GM21786 (cell line): ENCODE measurements around the gene TSC2.
"Not testable (repeated sequence)": the region's sequence is repeated elsewhere in the genome, so short reads cannot be mapped to it uniquely, and the experiment has no call there.

Experiments used
- ATAC-seq: cut with Tn5 transposase; IDR thresholded peaks from one replicate; pipeline ENCODE4 v1.9.1; 2021; ENCODE audit not compliant: unreplicated experiment

TSC2 gene

DNA sequence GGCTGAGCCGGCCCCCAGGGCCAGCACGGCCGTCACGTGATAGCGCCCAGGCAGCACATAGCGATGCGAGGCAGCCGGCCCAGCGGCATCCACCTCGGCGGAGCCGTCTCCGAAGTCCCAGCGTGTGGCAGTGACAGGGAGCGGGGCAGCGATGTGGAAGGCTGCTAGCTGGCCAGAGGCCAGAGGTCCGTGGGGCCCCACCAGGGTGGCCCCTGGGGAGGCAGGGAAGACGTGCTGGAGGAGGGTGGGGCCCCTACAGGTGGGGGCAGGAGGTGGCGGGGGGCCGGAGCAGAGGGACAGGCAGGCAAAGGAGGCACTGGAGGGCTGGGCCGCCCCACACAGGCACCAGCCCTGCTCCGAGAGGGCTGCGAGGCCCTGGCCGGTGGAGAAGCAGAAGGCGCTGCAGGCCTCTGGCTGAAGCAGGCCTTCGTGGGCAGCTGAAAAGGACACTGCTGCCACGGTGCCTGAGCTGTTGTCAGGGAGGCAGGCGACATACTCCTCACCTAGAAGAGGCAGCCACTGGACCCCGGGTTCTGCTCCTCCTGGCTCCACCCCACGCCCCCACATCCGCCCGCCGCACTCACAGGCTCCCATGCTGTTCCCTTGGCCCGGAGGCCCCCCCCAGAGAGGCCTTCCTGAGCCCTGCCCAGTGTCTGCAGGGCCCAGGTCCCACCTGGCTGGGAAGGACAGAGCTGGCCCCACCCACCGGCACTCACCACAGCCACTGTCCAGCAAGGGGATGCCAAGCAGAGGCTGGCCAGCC is 70.4 kb downstream of the TSC2 start:
- not testable (repeated sequence) for ATAC-seq

DNA sequence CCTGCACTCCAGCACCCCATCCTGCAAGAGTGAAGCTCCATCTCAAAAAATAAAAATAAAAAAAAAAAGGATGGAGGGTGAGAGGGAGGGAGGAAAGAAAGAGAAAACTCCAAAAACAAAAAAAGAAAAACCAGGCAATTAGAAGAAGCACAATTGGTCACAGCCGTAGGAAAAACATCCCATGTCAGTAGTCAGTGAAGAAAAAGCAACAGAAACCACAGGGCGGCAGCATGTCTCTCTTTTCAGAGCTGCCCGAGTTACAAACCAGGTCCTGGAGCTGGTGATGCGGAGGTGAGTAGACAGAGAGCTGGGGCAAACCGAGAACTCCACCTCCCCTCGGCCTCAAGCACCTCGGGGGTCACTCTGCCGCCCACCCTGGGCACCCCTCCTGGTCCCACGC is 73.5 kb downstream of the TSC2 start:
- ATAC-seq = not testable (repeated sequence)

DNA sequence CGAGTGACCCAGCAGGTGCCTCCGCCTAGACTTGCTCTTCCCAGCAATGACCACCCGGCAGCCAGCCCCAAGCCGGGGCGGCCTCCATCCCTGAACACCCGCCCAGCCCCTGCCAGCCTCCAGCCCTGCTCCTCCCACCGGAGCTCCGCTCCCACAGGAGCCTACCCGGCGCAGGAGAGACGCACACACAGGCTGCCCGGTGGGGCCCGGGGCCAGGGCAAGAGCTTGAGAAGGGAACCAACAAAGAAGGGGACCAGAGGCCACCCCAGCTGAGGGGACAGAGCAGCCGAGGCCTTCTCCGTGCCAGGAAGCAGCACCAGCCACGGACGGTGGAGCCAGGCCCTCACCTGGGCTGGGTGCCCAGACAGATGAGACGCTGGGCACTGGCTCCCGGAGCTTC is 74.1 kb downstream of the TSC2 start:
- no peak for ATAC-seq

DNA sequence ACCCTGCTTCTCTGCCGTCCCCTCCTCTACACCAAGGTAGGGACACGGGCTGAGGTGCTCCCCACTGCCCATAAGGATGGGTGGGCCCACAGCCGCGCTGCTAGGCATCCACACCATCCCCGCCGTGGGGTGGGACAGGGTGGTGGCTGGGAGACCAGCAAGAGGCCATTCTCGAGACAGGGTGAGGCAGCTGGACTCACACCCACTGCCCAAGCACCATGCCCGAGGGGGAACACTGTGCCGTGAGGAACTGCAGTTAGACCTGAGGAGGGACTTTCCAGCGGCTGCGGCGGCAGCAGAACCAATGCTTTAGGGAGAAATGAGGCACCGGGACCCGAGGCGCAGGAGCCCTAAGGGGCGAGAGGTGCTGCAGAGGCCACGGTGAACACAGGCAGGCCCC is 74.6 kb downstream of the TSC2 start:
- no peak for ATAC-seq

DNA sequence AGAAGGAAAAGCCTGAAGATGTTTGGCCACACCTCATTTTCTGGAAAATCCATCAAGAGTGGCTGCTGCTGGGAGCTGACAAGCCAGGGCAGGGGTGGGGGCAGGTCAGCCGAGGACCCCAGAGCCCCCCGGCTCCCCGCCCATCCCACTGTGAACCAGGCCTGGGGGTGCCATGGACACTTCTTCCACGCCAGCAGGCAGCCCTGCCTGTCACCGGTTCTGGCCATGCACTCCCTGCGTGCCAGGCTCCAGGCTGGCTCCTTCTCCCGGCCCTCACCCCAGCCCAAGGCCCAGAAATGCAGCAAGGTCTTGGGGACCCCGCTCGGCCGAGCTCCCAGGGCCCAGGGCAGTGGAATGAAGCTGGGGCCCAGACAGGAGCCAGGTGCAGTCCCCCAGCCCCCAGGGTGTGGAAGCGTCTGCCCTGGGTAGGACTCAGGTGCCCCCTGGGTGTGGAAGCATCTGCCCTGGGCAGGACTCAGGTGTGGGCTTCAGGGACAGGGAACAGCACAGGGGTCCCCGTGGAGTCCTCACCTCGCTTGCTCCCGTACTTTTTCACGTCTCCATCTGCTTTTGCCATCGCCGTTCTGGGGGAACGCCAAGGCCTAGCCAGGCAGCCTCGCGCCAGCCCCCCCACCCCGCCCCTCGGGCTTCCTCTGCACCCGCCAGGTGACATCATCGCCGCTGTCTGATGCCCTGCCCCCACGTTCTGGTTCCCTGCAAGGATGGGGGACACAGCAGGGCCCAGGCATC is 75.3 kb downstream of the TSC2 start:
- not testable (repeated sequence) for ATAC-seq

DNA sequence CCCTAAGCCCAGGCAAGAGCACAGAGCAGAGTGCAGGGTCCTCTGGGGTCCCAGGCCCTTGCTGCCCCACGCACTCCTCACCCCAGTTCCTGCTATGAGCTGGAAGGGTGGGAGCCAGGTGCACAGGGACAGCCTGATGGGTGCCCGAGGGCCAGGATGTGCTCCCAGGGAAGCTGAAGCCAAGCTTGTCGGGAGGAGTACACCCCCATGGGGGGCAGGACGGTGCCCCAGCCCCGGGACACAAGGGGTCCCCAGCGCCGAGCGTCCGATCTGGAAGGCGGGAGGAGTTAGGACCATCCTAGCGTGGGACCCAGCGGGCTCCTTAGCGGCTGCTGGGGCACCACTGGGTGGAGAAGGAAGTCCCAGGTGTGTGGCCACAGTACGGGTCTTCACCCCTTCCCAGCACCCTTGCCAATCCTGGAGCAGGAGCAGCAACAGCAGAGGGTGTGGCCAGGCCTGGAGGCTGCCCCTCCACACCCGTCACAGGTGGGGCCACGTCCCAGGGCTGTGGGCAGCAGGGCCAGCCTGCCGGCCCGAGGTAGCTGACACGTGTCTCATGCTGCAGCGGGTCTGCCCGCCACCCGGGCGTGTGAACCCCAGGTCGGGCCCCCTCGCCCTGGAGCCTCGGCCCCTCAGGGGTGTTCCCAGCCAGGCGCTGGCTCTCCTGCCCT is 76.1 kb downstream of the TSC2 start:
- ATAC-seq = not testable (repeated sequence)

DNA sequence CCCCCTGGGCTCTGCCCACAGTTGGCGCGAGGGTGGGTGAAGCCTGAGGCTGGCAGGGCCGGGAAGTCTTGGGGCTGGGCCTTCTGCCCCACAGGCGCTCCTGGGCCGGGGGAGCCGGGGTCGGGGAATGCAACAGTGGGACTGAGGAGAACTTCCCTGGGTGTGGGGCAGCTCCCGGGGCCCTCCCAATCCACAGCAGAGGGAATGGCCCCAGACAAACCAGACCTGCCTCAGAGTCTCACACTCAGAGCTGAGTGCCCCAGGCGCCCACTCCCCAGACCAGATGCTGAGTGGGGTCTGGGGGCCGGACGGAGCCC is 76.5 kb downstream of the TSC2 start:
- not testable (repeated sequence) for ATAC-seq

DNA sequence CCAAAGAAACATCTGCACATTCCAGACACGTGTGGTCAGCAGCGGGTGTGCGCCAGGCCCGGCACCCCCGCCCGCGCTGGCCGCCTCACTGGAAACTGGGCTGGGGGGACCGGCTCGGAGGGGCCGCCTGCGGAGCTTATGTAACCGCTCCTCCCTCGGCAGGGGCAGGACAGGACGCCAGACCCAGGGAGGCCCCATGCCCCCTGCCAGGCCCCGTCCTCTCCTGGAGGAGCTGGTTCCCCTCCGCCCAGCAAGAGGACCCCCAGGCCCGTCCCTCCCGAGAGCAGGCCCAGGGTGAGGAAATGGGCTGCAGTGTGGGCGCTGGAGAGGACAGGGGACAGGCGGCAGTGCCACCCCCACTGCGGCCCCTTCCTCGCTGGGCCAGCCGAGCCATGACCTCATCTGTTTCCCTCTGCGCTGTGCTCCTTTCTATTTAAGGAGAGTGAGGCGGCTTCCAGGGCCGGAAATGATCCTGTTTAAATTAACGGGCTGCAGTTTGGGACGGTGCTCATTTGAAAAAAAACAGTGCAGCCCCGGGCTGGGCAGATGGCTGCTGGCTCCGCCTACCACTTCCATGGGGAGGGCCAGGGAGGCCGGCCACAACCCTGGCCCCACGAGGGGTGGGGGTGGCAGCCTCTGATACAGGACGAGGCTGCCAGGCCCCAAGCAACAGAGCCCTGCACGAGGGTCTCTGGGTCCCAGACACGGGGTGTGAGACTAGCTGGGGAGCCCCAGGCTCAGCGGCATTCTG is 77.1 kb downstream of the TSC2 start:
- not testable (repeated sequence) for ATAC-seq

DNA sequence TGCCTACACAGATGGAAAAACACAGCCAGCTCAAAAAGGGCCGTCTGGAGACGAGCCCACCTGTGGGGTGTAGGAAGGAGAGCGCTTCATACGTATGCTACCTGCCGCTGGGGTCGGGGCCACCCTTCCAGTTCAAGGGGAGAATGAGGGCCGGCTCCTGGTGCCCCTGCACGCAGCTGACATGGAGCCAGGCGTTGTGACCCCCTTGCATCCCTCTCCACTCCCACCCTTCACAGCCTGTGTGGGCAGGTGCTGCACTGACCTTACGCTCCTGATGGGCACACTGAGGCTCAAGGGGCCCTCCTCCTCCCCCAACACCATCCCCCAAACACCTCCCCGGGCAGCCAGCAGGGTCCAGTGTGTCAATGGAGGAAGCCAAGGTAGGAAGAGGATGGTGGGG is 77.8 kb downstream of the TSC2 start:
- not testable (repeated sequence) for ATAC-seq

DNA sequence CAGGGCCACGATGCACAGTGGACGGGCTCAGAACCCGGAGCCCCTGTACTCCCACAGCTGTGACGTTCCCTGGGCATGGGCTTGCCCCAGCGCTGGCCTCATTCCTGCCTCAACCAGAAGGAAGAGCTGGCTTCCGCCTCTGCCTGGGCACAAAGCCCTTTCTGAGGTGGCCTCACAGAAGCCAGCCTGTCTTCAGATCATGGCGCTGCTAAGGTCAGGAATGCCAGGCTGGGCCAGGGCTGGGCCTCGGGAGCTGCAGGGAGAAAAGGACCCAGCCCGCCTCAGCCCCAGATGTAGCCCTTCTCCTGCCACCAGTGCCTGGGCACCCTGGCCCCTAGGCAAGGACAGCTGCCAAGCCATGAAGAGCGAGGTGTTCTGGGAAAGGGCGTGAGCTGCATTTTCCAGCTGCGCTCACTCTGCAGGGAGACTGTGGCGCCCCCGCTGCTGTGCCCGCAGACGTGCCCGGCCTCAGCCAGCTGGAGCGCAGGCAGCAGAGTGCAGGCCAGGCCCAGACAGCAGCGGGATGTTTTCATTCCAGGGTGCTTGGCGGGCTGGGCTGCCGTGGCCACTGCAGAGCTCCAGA is 78.5 kb downstream of the TSC2 start:
- not testable (repeated sequence) for ATAC-seq

DNA sequence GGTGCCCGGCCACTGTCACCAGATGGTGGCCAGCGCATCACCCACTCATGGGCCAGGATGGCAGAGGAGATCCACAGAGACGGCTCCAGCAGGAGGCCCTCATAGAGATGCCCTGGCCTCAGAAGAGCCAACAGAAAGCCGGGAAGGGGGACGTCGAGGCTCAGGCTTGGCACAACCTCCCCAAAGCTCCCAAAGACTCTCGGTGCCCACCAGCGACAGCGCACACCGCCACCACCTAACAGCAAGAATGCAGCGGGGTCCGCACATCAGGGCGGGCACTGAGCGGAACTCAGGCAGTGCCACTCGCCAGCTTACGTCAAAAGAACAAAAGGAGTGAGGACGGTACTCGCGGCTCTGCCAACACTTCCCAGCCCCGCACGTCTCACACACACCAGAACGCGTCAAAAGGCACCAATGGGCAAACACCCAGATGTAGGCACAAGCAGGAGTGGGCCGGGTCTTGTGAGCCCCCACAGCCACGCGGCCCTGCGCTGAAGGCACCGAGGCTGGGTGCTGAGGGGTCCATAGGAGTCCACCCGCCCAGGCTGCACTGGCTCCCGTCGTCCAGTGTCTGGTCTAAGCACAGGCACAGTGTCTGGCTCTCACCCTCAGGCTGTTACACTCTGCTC is 79.3 kb downstream of the TSC2 start:
- not testable (repeated sequence) for ATAC-seq

DNA sequence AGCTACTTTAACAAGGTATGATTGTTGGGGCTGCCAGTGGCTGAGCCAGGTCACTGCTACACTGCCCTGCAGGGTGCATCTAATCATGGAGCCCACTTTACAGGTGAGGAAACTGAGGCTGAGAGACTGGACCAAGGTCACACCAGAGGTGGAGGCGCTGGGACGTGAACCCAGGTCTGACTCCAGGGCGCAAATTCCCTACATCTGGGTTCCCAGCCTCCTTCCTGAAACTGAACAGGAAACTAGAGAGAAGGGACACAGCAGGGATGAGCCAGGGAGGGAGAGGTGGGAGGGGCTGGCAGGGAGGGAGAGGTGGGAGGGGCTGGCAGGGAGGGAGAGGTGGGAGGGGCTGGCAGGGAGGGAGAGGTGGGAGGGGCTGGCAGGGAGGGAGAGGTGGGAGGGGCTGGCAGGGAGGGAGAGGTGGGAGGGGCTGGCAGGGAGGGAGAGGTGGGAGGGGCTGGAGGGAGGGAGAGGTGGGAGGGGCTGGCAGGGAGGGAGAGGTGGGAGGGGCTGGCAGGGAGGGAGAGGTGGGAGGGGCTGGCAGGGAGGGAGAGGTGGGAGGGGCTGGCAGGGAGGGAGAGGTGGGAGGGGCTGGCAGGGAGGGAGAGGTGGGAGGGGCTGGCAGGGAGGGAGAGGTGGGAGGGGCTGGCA is 80.0 kb downstream of the TSC2 start:
- not testable (repeated sequence) for ATAC-seq

DNA sequence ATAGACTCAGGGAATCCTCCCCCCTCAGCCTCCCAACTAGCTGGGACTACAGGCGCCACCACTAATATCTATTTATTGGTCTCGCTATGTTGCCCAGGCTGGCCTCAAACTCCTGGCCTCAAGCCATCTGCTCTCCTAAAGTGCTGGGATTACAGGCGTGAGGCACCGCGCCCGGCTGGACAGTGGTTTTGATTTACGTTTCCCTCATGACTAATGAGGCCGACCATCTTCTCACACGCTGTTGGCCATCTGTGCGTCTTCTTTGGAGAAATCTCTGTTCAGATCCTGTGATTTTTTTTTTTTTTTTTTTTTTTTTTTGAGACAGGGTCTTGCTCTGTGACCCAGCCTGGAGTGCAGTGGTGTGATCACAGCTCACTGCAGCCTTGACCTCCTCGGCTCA is 81.5 kb downstream of the TSC2 start:
- not testable (repeated sequence) for ATAC-seq

DNA sequence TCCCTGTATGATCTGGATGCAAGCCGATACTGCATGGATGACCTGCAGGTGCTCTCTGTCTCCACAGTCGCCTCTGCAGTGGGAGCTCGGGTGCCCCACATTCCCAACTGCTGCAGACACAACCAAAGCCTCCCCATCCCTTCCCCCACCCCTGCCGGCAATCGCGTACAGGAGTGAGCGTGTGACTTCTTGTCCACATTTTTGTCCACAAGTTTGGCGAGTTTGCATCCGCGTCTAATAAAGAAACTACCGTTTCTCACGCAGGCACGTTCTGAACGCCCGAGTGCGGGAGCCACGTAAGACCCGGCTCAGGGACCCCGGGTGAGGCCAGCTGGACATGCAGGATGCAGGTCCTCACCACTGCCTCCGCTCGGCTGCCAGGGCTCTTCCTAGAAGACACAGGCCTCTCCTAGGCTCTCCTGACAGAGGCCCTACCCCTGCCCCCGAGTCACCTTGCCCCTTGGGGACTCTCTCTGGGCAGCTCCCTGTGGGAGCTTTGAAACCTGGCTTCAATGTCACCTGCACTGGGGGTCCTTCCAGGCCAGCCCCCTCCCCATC is 82.2 kb downstream of the TSC2 start:
- ATAC-seq = not testable (repeated sequence)

DNA sequence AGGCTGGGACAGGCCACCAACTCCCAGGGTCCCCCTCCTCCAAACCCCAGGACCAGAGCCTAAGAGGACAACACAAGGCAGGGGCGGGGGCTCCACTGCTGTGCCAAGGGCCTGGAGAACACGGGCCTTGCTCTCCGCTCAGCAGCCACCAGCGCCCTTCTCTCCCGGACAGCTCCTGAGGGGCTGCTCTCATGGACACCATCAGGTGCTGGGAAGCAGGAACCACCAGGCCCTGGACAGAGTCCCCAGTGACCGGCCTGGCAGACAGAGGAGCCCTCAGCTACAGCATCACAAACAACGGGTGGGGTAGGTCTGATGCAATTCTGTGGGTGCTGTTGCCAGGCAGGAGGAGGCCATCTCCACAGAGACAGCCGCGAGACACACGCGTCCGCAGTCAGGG is 86.0 kb downstream of the TSC2 start:
- not testable (repeated sequence) for ATAC-seq

DNA sequence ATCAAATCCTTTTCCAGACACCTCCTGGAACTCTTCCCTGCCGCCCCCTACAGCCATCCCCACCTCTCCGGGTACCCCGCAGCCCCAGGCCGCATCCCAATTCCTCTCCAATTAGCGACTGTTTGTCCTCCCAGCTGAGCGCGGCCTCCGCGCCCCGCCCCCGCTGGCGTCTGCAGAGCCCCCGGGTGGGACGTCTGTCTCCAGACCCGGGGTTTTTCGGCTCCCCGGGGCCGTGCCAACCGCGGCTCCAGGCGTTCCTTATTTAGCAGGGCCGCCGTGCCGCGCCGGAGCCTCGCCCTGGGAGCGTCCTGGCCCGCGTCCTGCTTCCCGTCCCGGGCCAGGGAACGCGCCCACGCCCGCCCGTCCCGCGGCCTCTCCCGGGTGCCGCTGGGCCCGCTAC is 87.3 kb downstream of the TSC2 start:
- not testable (repeated sequence) for ATAC-seq

DNA sequence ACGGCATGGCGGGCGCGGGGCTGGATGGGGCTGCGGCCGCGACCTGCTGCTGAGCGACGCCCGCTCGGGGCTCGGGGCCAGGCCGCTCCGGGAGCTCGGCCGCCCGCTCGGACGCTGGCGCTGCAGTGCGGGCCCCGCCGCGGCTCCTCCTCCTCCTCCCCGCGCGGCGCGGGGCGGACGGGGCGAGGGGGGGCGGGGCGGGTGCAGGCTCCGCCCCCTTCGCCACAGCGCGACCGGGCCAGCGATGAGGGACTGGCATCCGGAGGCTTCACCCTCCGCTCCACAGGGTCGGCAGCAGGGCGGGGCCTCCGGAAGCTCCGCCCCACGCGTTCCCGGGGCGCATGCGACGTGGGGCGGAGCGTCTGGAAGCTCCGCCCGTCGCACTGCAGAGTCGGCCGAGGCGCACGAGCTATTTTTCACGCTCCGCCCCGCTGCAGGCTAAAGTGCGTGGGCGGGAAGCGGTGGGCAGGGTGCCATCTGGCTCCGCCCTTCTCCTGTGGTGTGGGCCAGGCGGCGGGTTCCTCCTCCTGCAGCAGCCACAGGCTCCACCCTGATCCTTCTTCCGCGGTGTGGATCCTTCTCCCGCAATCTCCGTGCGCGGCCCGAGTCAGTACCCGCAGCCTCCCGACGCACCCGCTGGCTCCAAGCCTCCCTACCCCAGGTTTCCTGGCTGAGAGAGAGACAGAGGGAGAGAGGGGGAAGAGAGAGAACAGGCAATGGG is 88.1 kb downstream of the TSC2 start, which contains the start of gene PKD1:
PKD1 (minus strand) TSS at position 129 of the 721 bp plus-strand sequence. CDS start 209 bp downstream, outside the sequence.
- not testable (repeated sequence) for ATAC-seq
